Vagina (tissue), 2 donors: ENCODE data around the gene KLHL3.

Experiments used
- POLR2A ChIP-seq, 2 donors: fragments of 450-650 bp; IDR thresholded peaks; one replicate each; pipeline ENCODE4 v1.6.1; 2017; ENCODE audit warnings: antibody characterized with exemption in 2 of 2, mild to moderate bottlenecking in 2 of 2, moderate library complexity in 2 of 2
- POLR2AphosphoS5 ChIP-seq, 2 donors: sonication (generic); formaldehyde crosslinking; IDR thresholded peaks; one replicate each; pipeline ENCODE4 v1.9.0; 2017; ENCODE audit warnings: antibody characterized with exemption in 2 of 2, mild to moderate bottlenecking in 2 of 2, low read depth in 1 of 2; ENCODE audit not compliant: insufficient read depth in 1 of 2
- TF ChIP-seq, protein P1 (sequence below), 3 experiments: fragments of 450-650 bp in 2 of 3; fragments of 200-600 bp in 1 of 3; sonication (generic) in 1 of 3; IDR thresholded peaks; one replicate each; pipeline ENCODE4 v1.5.1; 2017 to 2019; ENCODE audit warnings: antibody characterized with exemption in 3 of 3, mild to moderate bottlenecking in 2 of 3, moderate library complexity in 2 of 3

DNA sequence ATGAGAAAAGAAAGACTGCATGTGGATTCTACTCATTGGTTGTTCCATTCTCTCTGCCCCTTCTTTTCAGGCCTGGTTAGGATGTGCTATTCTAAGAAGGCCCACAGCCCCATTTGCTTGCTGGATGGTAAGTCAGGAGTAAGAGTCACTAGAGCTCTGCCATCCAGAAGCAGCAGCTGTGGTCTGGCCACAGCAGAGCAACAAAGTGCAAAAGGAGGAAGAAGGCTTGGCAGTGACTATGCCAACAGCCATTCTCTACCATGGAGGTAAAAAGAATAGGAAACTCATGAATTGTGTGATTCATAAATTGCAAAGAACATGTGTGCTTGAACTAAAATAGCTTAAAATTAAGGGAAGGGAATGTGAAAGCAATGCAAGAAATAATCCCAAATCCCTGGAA lies 20.9 kb downstream of the KLHL3 start:
- TF ChIP-seq POLR2A (IDR thresholded peaks at IDR 0.05) (no peak), POLR2AphosphoS5 (IDR thresholded peaks at IDR 0.05; ENCODE audit: insufficient read depth in 1 of 2, low read depth in 1 of 2) (no peak)
- TF ChIP-seq, protein P1, sequence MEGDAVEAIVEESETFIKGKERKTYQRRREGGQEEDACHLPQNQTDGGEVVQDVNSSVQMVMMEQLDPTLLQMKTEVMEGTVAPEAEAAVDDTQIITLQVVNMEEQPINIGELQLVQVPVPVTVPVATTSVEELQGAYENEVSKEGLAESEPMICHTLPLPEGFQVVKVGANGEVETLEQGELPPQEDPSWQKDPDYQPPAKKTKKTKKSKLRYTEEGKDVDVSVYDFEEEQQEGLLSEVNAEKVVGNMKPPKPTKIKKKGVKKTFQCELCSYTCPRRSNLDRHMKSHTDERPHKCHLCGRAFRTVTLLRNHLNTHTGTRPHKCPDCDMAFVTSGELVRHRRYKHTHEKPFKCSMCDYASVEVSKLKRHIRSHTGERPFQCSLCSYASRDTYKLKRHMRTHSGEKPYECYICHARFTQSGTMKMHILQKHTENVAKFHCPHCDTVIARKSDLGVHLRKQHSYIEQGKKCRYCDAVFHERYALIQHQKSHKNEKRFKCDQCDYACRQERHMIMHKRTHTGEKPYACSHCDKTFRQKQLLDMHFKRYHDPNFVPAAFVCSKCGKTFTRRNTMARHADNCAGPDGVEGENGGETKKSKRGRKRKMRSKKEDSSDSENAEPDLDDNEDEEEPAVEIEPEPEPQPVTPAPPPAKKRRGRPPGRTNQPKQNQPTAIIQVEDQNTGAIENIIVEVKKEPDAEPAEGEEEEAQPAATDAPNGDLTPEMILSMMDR (IDR thresholded peaks at IDR 0.05): no peak
